CD4-positive, alpha-beta T cell treated with Interleukin-12 subunit alpha and Interleukin-12 subunit beta, for 1 hour (primary cell): ENCODE results near the gene UNC119B.
A peak's percentile ranks its signal among the peaks of the same experiment; 100 is the strongest.

Experiments used
- DNase-seq: peaks from one replicate; pipeline ENCODE4 v3.0.0-alpha.2; 2020

Gene UNC119B

DNA sequence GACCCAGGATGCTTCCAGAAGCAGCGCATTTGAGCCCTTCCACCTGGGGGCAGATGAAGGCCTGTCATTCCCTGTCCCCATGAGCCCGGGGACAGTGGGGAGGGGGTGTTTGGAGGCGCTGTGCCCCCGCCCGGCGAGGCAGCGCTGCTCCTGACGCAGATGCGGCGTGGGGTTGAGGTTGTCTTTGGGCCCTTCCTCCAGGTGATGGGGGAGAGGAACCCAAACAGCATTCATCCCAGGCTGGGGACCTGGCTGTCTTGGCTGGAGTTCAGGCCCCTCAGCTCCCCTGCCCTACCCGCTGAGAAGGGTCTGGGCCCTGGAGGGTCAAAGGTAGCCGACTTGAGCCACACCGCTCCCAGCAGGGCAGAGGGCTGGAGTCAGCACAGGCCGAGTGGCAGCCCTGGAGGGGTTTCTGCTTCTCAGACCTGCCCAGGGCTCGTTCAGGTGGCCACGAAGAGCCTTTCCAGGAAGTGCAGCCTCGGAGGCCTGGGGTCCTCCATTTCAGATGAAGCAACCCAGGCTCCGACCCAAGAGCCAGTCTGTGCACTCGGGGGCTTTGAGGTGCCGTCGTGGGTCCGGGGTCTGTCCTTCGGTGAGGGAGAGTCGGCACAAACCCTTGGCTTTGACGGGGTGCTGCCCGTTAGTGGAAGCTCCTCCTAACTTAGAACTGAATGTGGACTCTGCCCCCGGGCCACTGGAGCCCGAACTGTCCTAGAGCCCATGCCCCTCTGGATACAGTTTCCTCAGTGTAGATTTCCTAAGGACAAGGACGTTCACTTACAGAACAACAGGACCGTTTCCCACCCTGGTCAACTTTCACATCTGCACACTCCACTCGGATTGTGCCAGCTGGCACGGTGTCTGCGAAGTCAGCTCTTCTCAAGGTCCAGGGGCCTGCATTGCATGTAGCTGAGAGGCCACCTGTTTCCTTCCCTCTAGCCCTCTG lies 31.5 kb downstream of the UNC119B start:
- DNase-seq = no peak

DNA sequence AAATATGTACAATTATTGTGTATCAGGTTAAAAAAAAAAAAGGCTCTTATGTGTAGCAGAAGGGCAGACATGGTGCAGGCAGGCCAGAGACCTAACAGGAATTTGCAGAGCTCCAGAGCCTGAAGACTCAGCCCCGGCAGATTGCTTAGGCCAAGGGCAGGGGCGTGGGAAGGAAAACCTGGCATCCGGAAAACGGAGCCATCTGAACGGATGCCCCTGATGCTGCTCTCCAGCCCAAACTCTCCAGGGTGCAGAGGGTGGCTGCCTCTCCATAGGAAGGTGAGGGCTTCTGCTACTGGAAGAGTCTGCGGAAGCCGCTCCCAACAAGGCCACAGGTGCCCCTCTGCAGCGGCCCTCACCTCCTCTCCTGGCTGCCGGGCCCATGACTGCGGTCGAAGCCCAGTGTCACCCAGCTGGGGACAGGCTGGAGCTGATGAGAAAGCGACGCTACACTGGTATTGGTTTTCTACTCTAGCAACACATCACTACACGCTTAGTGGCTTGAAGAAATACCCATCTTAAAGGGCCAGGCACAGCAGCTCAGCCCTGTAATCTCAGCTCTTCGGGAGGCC lies 34.8 kb downstream of the UNC119B start:
- DNase-seq = no peak

- no peak for DNase-seq
These were observed 38.0 kb downstream of the UNC119B start for GRCh38 chr12:120748242-120748641.

DNA sequence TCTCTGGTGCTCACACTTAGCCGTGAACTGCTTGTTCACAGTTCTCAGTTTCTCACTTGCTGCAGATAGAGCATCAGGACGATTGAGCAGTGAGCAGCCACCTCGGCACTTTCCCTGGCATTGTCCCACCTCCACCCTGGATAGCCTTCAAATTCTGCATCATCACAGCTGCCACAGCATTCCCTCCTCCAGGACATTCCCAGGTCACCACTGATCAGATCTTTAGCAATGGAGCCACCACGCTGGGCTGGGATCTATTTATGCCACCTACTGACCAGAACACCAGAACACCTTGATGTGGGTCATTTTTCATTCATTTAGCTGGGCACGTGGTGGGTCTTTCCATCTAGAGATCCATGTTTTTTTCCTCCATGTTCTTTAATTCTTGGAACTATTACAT lies 39.0 kb downstream of the UNC119B start:
- DNase-seq = no peak

DNA sequence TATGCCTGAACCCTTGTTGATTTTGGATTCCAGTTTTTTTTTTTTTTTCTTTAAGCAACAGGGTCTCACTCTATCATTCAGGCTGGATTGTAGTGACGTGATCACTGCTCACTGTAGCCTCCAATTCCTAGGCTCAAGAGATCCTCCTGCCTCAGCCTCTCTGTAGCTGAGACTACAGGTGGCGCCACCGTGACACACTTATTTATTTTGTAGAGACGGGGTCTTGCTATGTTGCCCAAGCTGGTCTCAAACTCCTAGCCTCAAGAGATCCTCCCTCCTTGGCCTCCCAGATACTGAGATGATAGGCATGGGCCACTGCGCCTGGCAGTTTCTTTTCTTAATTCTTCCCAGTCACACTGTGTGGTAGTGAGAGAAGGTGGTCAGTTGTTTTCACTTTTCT lies 40.5 kb downstream of the UNC119B start:
- DNase-seq = no peak

DNA sequence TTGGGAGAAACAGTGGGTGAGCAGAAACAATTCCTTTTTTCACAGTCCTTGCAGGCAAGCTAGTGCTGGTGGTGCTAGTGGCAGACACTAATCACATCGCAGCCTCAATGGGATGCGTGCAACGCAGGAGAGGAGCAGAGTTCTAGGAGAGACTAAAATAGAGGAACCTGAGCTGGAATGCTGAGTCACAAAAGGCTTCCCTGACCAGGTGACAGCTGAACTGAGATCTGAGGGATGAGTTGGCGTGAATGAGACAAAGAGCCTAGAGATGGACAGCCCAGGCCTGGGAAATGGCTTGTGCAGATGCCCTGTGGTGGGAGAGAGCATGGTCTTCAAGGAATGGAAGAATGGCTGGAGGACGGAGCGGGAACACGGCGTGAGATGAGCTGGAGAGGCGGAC lies 41.1 kb downstream of the UNC119B start:
- DNase-seq = no peak

DNA sequence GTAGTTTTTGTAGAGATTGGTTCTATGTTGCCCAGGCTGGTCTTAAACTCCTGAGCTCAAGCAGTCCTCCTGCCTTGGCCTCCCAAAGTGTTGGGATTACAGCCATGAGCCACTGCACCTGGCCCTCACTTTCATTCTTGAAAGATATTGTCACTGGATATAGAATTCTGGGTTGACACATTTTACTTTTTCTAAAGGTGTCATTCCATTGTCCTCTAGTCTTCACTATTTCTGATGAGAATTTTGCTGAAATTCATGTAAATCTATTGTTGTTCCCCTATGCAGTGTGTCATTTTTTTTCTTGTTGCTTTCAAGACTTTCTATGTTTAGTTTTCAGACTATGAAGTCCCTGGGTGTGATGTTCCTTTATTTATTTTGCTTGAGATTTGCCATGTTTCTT lies 44.5 kb downstream of the UNC119B start:
- no peak for DNase-seq

DNA sequence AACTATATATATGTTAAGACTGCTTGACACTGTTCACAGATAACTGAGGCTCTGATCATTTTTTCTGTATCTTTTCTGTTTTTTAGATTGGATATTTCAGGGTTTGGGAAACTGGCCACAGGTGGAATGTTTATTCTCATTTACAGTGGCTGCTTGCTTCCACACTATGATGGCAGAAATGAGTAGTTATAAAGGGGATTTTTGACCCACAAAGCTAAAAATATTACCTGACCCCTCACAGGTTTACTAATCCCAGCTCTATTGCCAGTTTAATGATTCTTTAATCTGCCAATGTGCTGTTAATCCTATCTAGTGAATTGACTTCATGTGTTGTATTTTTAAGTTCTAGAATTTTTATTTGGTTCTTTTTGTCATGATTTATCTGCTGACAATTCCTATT lies 45.0 kb downstream of the UNC119B start:
- DNase-seq = no peak

- no peak for DNase-seq
These were observed 47.0 kb downstream of the UNC119B start for GRCh38 chr12:120757226-120757742.

- no peak for DNase-seq
These were observed 47.7 kb downstream of the UNC119B start for GRCh38 chr12:120757949-120758348.

DNA sequence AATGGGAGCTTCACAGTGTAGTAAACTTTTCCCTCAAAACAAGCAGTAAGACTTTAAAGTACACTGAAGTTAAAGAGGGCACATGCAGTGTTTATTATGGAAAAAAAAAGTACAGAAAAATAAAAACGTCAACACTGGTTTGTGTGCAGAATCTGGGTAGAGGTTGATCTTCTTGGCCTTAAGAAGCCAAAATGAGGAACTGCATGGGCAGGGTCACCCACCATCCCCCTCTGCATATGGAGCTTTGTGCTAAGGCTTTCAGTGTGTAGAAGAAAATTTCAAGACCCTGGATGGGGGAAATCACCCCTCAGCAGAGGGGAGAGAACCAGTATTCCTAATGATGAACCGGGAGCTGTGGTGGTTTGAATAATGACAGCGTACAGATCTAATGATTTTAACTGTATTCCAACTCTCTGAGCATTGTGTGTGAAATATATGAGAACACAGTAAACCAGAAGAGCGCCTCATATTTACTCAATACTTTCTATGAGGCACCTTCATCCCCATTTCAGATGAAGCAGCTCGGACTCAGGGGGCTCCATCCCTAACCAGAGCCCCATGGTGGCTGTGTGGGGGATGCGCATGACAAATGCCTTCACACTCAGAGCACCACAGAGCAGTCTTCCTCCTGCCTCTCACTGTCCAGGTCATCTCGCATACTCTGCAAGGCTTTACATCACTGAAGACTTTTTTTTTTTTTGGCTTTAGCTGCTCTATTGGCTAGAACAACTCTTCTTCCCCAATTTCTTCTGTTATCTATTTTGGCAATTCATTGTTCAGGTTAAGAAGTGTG lies 48.7 kb downstream of the UNC119B start:
- DNase-seq = no peak

GRCh38 chr12:120759591-120760348 lies 49.5 kb downstream of the UNC119B start:
- DNase-seq = no peak

DNA sequence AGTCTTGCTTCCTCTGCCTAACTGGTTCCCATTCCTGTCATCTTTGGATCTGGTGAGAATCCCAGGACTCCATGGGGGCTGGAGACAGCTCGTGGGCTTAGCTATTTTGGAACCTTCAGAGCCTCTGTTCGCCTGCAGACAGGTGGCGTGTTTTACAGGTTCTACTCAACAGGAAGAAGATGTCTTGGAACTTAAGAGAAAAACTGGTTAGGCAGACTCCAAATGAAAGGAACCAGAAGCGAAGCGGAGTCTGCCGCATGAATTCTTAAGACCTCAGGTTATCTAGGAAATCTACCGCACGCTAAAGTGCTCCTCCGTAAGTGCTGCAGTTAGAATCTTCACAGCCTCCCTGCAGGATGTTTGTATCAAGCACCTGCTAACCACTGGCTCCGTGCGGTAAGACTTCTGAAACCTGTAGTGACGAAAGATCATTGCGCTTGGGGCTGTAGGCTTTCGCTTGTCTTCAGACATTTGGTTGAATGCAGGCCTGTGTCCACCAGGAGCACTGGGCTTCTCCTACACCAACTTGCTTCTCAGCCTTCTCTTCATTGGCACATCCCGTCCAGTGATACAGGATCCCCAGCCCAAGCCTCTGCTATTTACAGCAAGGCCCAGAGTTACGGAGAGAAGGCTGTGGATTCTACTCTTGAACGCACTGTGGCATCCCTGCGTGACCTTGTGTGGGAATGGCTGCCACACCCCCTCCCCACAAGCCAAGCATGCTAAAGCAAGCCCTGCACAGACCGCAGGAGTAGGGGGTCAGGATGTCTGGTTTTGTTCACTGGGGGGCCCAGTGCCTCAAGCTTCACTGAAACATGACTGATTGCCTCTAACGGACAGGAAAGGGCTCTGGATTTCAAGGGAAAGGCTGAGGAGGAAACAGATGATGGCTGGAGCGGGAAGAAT lies 50.3 kb downstream of the UNC119B start:
- DNase-seq = peak; percentile 23

- DNase-seq = no peak
These were observed 51.3 kb downstream of the UNC119B start for GRCh38 chr12:120761519-120761934.

DNA sequence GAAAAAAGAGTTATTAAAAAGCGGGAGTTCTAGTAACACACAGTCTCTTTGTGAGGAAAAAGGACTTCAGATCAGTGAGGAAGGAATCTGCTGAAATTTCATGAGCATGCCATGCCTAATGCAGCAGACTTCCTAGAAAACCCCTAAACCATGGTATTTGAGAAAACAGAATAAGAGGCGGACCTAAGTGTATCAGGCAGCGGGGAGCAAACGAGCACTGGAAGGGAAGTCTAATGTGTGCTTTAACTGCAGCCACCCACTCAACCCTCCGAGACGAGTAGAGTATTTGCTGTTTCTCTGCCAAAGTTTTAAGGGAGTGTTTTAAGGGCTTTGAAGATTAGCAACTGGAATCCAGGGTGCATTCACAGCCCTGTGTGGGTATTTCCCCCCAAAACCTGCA lies 51.8 kb downstream of the UNC119B start:
- no peak for DNase-seq

DNA sequence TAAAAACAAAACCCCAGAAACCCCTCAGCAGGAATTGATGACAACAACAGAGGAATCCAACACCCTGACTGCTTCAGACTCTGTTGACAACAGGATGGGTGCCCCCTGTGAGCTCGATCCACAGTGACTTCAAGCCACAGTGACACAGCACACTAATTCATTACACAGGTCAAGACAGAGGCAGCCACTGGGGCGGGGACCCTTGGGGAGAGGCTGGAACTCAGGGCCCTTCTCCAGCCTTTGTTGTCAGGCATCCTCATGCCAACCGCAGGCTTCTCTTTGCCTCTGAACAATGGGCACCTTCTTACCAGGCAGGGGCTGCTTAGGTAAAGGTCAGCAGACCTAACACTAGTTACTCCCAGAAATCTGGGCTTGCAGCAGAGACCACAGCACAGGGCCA lies 53.0 kb downstream of the UNC119B start:
- no peak for DNase-seq

GRCh38 chr12:120764816-120765215 lies 54.6 kb downstream of the UNC119B start:
- no peak for DNase-seq

GRCh38 chr12:120766566-120766965 lies 56.3 kb downstream of the UNC119B start:
- DNase-seq = no peak

DNA sequence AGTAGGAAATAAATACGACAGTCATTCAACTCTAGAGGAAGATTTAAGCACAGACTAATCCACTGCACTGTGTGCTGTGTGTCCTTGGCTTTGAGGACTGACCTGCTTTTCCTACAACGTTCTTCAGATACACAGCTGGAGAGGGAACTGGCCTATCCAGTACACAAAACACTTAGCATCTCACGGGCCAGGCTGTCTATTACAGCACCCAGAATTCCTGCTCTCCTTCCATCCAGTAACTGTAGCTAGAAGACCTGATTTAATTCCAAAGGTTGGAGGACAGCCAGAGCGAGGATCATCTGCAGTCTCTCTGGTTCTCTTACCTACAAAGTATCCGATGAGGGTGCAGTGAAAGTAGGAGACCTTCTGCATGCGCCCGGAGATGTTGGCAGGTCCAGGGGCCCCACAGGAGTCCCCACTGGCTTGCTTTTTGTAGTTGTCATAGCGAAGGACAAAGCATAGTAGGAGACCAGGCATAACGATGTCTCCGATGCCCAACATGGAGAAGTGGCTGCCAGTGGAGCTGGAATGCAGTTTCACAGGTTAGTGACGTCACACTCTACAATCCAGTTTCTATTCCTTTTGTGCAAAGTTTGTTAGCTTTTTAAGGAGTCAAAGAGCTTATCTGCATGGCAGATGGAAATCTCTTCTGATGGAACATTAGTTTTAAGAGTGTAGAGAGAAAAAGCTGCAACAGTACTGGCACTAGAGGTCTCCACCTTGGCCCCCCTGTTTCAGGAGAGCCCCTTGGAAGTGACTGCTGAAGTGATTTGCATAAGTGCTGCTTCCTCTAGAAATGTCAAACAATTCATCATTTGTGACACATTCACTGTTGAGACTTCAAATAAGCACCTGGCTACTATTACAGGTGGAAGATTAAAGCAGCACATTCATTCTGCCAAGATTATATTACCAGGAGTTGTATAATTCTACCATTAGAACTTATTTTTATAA lies 57.1 kb downstream of the UNC119B start:
- no peak for DNase-seq

- no peak for DNase-seq
These were observed 60.8 kb downstream of the UNC119B start for GRCh38 chr12:120771097-120771496.
